K562 (cell line): Measurements from ENCODE around the gene MIDN. TPM values are rescaled to one million over a fixed set of nuclear protein-coding genes. Genes with fewer than 3 reads are reported as not detected.

Experiments used
- ARHGAP35 ChIP-seq: fragments of 450-650 bp; IDR thresholded peaks from 2 replicates; pipeline ENCODE4 v1.6.1; 2018; ENCODE audit not compliant: partially characterized antibody
- ATF7 ChIP-seq: fragments of 450-650 bp; IDR thresholded peaks from 2 replicates; pipeline ENCODE4 v1.7.1; 2014; ENCODE audit warnings: mild to moderate bottlenecking, moderate library complexity
- CTCFL ChIP-seq: IDR thresholded peaks from 2 replicates; pipeline ENCODE4 v1.6.1; 2011; ENCODE audit warnings: borderline replicate concordance, low read depth, mild to moderate bottlenecking, moderate library complexity, low read length; ENCODE audit not compliant: insufficient read depth, poor library complexity, severe bottlenecking
- HDAC1 ChIP-seq, 2 experiments: fragments of 450-650 bp; IDR thresholded peaks; 2 replicates each; pipeline ENCODE4 v1.6.1; 2016 to 2017; ENCODE audit warnings: inconsistent platforms in 1 of 2, mild to moderate bottlenecking in 1 of 2, moderate library complexity in 1 of 2
- HNRNPLL ChIP-seq: fragments of 200-400 bp; formaldehyde crosslinking; IDR thresholded peaks from 2 replicates; pipeline ENCODE4 v1.6.1; 2017; ENCODE audit warnings: low read length, low read depth, mild to moderate bottlenecking; ENCODE audit not compliant: poor library complexity, severe bottlenecking
- PRPF4 ChIP-seq: fragments of 200-400 bp; formaldehyde crosslinking; IDR thresholded peaks from one replicate; pipeline ENCODE4 v1.6.1; 2017; ENCODE audit warnings: low read length, low read depth, mild to moderate bottlenecking; ENCODE audit not compliant: insufficient read depth, poor library complexity, severe bottlenecking
- SMARCC2 ChIP-seq: fragments of 450-650 bp; IDR thresholded peaks from 2 replicates; pipeline ENCODE4 v1.6.1; 2017; ENCODE audit warnings: antibody characterized with exemption, moderate library complexity, mild to moderate bottlenecking, low read depth
- XRCC4 ChIP-seq: IDR thresholded peaks from one replicate; pipeline ENCODE4 v1.6.1; 2011; ENCODE audit not compliant: insufficient read depth, insufficient read length; ENCODE audit errors: extremely low read depth
- ZFP30 ChIP-seq: fragments of 250-450 bp; sonication (Bioruptor Pico); IDR thresholded peaks from 2 replicates; pipeline ENCODE4 v1.8.0; 2022; ENCODE audit warnings: moderate library complexity, mild to moderate bottlenecking, inconsistent platforms, borderline replicate concordance
- ZNF174 ChIP-seq: fragments of 250-450 bp; sonication (Bioruptor Pico); IDR thresholded peaks from 2 replicates; pipeline ENCODE4 v1.4.0; 2020; ENCODE audit warnings: mild to moderate bottlenecking
- polyA plus RNA-seq, 8 experiments: library from polyadenylated mRNA; depleted of rRNA in 4 of 8; stranded (reverse) in 5 of 8; unstranded in 3 of 8; fragments of >200 nt; fragmentation: Nextera tagmentation in 2 of 8; fragmentation: Illumina TruSeq in 1 of 8; extraction: Ambion mirVana in 2 of 8; extraction: Trizol in 1 of 8; gene quantifications; 2 replicates each; pipeline versions ENCODE4 v1.2.1 to v1.2.3, GENCODE V29; 2011 to 2014; ENCODE audit warnings: inconsistent platforms in 1 of 8, missing spikeins in 1 of 8
- total RNA-seq, 7 experiments: library from RNA; depleted of rRNA in 6 of 7; stranded (reverse); fragments of >200 nt in 6 of 7; fragmentation: Illumina TruSeq in 2 of 7; extraction: Trizol in 2 of 7; gene quantifications; 2 replicates each; pipeline versions ENCODE4 v1.2.1 to v1.2.3, GENCODE V29; 2011 to 2021; ENCODE audit warnings: low replicate concordance in 1 of 7
- TF ChIP-seq, protein P1 (sequence below): fragments of 250-450 bp; sonication (Bioruptor Pico); IDR thresholded peaks from 2 replicates; pipeline ENCODE4 v1.4.0; 2020; ENCODE audit warnings: mild to moderate bottlenecking, moderate library complexity, borderline replicate concordance
- TF ChIP-seq, protein P2 (sequence below), 3 experiments: fragments of 200-800 bp in 1 of 3; fragments of 250-450 bp in 1 of 3; fragments of 450-650 bp in 1 of 3; sonication (Bioruptor Pico) in 1 of 3; sonication (Bioruptor generic) in 1 of 3; formaldehyde crosslinking in 1 of 3; IDR thresholded peaks; 2 replicates each; pipeline versions ENCODE4 v1.6.1 to v1.8.0; 2016 to 2022; ENCODE audit warnings: mild to moderate bottlenecking in 2 of 3, missing genetic modification characterization in 2 of 3, missing compliant biosample characterization in 1 of 3, moderate library complexity in 1 of 3
- TF ChIP-seq, protein P3 (sequence below): sonication (generic); formaldehyde crosslinking; IDR thresholded peaks from 2 replicates; pipeline ENCODE4 v1.4.0; 2020; ENCODE audit warnings: mild to moderate bottlenecking, missing genetic modification reagents

Gene MIDN
- total and polyA plus RNA-seq, 9 of the 15 experiments (the other 6 are each of a cell fraction or from before 2014, with no cell fraction given): 0.17 to 120 (median 10.1) TPM

DNA sequence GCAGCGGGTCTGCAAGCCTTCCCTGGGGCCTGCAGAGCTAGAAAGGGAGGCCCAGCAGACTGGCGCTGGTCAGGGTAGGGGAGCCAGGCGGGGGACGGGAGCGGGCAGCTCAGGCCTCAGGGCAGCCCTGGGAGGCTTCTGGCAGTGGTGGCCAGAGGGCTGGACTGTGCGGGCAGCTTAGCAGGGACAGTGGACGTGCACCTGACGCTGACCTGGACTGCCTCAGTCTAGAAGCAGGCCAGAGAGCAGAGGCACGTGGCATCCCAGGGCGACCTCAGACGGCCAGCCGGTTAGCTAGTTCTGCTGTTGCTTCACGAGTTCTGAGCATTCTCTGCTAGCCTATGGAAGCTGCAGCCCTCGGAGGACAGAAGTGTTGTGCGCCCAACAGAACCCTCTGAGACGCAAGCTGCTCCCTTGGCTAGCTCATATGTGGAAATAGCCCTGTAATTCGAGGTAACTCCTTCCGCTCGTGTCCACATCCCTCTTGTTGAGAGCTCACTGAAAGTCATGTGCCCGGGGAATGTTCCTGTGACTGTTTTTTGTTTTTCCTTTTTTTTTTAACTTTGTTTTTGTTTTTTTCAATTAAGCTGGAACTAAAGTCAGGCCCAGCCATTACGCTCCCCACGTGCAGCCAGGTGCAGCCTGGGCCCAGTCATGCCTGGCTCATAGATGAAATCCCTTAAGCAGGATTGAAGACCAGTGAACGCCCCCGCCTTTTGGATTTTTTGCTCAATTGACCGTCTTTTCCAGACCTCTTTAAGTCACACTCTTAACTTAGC, 25.1 kb downstream of the MIDN start (continued):
- TF ChIP-seq, protein P1, sequence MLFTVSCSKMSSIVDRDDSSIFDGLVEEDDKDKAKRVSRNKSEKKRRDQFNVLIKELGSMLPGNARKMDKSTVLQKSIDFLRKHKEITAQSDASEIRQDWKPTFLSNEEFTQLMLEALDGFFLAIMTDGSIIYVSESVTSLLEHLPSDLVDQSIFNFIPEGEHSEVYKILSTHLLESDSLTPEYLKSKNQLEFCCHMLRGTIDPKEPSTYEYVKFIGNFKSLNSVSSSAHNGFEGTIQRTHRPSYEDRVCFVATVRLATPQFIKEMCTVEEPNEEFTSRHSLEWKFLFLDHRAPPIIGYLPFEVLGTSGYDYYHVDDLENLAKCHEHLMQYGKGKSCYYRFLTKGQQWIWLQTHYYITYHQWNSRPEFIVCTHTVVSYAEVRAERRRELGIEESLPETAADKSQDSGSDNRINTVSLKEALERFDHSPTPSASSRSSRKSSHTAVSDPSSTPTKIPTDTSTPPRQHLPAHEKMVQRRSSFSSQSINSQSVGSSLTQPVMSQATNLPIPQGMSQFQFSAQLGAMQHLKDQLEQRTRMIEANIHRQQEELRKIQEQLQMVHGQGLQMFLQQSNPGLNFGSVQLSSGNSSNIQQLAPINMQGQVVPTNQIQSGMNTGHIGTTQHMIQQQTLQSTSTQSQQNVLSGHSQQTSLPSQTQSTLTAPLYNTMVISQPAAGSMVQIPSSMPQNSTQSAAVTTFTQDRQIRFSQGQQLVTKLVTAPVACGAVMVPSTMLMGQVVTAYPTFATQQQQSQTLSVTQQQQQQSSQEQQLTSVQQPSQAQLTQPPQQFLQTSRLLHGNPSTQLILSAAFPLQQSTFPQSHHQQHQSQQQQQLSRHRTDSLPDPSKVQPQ (CRISPR knock-in tag): no peak
- TF ChIP-seq CTCFL (no peak), XRCC4 (no peak), ZFP30 (no peak), SMARCC2 (no peak), HNRNPLL (no peak), ATF7 (no peak), ARHGAP35 (no peak), PRPF4 (no peak), ZNF174 (CRISPR knock-in tag) (no peak), HDAC1 (IDR thresholded peaks at IDR 0.05) (no peak)
- TF ChIP-seq, protein P2, sequence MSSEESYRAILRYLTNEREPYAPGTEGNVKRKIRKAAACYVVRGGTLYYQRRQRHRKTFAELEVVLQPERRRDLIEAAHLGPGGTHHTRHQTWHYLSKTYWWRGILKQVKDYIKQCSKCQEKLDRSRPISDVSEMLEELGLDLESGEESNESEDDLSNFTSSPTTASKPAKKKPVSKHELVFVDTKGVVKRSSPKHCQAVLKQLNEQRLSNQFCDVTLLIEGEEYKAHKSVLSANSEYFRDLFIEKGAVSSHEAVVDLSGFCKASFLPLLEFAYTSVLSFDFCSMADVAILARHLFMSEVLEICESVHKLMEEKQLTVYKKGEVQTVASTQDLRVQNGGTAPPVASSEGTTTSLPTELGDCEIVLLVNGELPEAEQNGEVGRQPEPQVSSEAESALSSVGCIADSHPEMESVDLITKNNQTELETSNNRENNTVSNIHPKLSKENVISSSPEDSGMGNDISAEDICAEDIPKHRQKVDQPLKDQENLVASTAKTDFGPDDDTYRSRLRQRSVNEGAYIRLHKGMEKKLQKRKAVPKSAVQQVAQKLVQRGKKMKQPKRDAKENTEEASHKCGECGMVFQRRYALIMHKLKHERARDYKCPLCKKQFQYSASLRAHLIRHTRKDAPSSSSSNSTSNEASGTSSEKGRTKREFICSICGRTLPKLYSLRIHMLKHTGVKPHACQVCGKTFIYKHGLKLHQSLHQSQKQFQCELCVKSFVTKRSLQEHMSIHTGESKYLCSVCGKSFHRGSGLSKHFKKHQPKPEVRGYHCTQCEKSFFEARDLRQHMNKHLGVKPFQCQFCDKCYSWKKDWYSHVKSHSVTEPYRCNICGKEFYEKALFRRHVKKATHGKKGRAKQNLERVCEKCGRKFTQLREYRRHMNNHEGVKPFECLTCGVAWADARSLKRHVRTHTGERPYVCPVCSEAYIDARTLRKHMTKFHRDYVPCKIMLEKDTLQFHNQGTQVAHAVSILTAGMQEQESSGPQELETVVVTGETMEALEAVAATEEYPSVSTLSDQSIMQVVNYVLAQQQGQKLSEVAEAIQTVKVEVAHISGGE (CRISPR knock-in tag; IDR thresholded peaks at IDR 0.05): no peak
- TF ChIP-seq, protein P3, sequence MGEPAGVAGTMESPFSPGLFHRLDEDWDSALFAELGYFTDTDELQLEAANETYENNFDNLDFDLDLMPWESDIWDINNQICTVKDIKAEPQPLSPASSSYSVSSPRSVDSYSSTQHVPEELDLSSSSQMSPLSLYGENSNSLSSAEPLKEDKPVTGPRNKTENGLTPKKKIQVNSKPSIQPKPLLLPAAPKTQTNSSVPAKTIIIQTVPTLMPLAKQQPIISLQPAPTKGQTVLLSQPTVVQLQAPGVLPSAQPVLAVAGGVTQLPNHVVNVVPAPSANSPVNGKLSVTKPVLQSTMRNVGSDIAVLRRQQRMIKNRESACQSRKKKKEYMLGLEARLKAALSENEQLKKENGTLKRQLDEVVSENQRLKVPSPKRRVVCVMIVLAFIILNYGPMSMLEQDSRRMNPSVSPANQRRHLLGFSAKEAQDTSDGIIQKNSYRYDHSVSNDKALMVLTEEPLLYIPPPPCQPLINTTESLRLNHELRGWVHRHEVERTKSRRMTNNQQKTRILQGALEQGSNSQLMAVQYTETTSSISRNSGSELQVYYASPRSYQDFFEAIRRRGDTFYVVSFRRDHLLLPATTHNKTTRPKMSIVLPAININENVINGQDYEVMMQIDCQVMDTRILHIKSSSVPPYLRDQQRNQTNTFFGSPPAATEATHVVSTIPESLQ (CRISPR knock-in tag): no peak
